ENCODE data around the gene FABP6. TPM values are rescaled to one million over a fixed set of nuclear protein-coding genes. Genes with fewer than 3 reads are reported as not detected.
A peak's percentile ranks its signal among the peaks of the same experiment; 100 is the strongest.

The FABP6 gene
- total and polyA plus RNA-seq, 2 experiments from 2014 or later, result 7.2 to 55.7 TPM

DNA sequence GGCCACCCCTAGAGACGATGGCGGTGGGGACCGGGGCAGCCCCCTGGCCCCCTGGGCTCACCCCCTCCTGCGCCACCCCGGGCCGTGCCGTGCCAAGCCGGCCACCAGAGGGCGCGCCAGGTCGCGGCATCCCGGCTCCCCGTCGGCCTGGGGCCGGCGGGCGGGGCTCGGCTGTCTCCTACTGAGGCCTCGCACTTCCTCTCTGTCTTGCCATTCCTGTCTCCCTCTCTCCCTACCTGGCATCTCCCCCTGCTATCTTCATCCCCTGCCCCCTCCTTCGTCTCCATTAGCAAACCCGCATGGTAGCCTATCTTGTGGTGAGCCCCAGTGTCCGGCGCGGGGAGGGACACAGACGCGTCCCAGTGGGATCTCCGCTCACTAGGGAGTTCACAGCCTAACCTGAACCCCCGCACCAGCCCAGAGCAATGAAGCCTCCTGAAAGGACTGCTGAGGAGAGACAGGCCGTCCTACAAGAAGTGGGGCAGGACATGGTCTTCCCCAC lies 29.8 kb upstream of the FABP6 start:
- H3K36me3 ChIP-seq (replicated peaks; ENCODE audit: insufficient read depth, low read depth), result no peaks in the 10 kb centered on the region
- TF ChIP-seq, protein P1, sequence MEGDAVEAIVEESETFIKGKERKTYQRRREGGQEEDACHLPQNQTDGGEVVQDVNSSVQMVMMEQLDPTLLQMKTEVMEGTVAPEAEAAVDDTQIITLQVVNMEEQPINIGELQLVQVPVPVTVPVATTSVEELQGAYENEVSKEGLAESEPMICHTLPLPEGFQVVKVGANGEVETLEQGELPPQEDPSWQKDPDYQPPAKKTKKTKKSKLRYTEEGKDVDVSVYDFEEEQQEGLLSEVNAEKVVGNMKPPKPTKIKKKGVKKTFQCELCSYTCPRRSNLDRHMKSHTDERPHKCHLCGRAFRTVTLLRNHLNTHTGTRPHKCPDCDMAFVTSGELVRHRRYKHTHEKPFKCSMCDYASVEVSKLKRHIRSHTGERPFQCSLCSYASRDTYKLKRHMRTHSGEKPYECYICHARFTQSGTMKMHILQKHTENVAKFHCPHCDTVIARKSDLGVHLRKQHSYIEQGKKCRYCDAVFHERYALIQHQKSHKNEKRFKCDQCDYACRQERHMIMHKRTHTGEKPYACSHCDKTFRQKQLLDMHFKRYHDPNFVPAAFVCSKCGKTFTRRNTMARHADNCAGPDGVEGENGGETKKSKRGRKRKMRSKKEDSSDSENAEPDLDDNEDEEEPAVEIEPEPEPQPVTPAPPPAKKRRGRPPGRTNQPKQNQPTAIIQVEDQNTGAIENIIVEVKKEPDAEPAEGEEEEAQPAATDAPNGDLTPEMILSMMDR (IDR thresholded peaks at IDR 0.05; ENCODE audit: poor library complexity), result peak; percentile 94
- TF ChIP-seq EZH2phosphoT487 (IDR thresholded peaks at IDR 0.05; ENCODE audit: low read depth, severe bottlenecking, unreplicated experiment) (no peak), EZH2 (IDR thresholded peaks at IDR 0.05; ENCODE audit: borderline replicate concordance) (no peak)
- DNase-seq (ENCODE audit: low spot score), result peak; percentile 89
- no peaks in the 10 kb centered on the region for H3K27me3 ChIP-seq
- H2AFZ ChIP-seq, result peak overlapping the region; percentile 98
- H3K4me2 ChIP-seq, result peak overlapping the region; percentile 82
- no peaks in the 10 kb centered on the region for H3K9me2 ChIP-seq (replicated peaks; ENCODE audit: insufficient read depth)
- H4K20me1 ChIP-seq (ENCODE audit: insufficient read depth, poor library complexity, severe bottlenecking), result no peaks in the 10 kb centered on the region
- peak overlapping the region; percentile 47 for H3K27ac ChIP-seq
- peaks cover 30% of the 10 kb centered on the region for H3K4me1 ChIP-seq (ENCODE audit: insufficient read depth)
- no peaks in the 10 kb centered on the region for H3K9me3 ChIP-seq (ENCODE audit: low read depth)
- 10% methylated on average over 28 of the region's 30 CpGs for WGBS (ENCODE audit: low lambda C conversion rate, missing lambda C conversion rate)
- no peaks in the 10 kb centered on the region for H3K79me2 ChIP-seq
- H3K4me3 ChIP-seq, result no peak overlapping the region

DNA sequence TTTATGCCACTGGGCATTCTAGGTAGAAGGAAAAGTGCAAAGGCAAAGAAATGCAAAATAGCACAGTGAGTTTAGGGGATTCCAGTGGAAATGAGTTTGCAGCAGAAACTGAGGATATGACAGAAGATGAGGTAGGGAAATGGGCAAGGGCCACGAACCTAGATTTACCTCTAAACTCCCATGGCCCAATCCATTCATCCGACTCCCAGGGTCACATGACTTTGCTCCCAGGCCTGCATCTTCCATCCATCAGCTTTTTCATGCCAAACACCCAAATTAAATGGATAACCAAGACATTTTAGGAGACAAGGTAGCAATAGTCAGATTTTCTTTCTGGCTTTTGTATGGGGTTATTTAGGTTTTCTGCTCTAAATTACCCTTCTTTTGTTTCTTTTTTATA lies 22.2 kb upstream of the FABP6 start:
- 88% methylated on average over 2 of the region's 2 CpGs for WGBS (ENCODE audit: low lambda C conversion rate, missing lambda C conversion rate)
- Histone ChIP-seq H3K27me3 (no peaks in the 10 kb centered on the region), H2AFZ (no peak overlapping the region), H3K9me2 (replicated peaks; ENCODE audit: insufficient read depth) (no peaks in the 10 kb centered on the region), H3K36me3 (replicated peaks; ENCODE audit: insufficient read depth, low read depth) (no peaks in the 10 kb centered on the region), H3K4me3 (no peak overlapping the region), H3K9me3 (ENCODE audit: low read depth) (no peaks in the 10 kb centered on the region), H4K20me1 (ENCODE audit: insufficient read depth, poor library complexity, severe bottlenecking) (no peaks in the 10 kb centered on the region), H3K79me2 (no peaks in the 10 kb centered on the region), H3K27ac (no peak overlapping the region), H3K4me1 (ENCODE audit: insufficient read depth) (no peaks in the 10 kb centered on the region), H3K4me2 (no peak overlapping the region)
- TF ChIP-seq EZH2phosphoT487 (IDR thresholded peaks at IDR 0.05; ENCODE audit: low read depth, severe bottlenecking, unreplicated experiment) (no peak), EZH2 (IDR thresholded peaks at IDR 0.05; ENCODE audit: borderline replicate concordance) (no peak)
- TF ChIP-seq, protein P1 (IDR thresholded peaks at IDR 0.05; ENCODE audit: poor library complexity), result no peak
- DNase-seq (ENCODE audit: low spot score), result no peak

DNA sequence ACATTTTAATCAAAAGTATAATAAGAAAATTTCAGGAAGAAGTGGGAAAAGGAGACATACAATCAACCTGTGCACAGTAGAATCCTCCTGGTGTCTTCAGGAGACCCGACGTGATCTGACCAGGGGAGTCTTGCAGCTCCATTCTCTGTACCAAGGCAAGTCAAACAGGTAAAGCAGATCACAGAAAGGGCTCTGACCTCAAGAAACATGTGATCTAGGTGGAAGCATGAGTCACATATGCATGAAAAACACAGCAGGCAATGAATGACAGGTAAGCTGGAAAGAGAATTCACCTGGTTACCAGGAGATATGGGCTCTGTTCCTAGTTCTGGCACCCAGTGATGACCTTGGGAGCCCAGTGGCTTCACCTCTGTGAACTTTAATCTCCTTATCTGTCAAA lies 19.4 kb upstream of the FABP6 start:
- Histone ChIP-seq H4K20me1 (ENCODE audit: insufficient read depth, poor library complexity, severe bottlenecking) (no peaks in the 10 kb centered on the region), H3K9me3 (ENCODE audit: low read depth) (no peaks in the 10 kb centered on the region), H3K9me2 (replicated peaks; ENCODE audit: insufficient read depth) (no peaks in the 10 kb centered on the region), H3K4me3 (no peak overlapping the region), H3K4me2 (peak overlapping the region; percentile 44), H3K4me1 (ENCODE audit: insufficient read depth) (no peaks in the 10 kb centered on the region), H3K79me2 (no peaks in the 10 kb centered on the region), H3K27ac (peak overlapping the region; percentile 79), H3K36me3 (replicated peaks; ENCODE audit: insufficient read depth, low read depth) (no peaks in the 10 kb centered on the region), H3K27me3 (no peaks in the 10 kb centered on the region), H2AFZ (no peak overlapping the region)
- no peak for TF ChIP-seq EZH2phosphoT487 (IDR thresholded peaks at IDR 0.05; ENCODE audit: low read depth, severe bottlenecking, unreplicated experiment)
- TF ChIP-seq EZH2 (IDR thresholded peaks at IDR 0.05; ENCODE audit: borderline replicate concordance), result no peak
- TF ChIP-seq, protein P1 (IDR thresholded peaks at IDR 0.05; ENCODE audit: poor library complexity), result no peak
- peak; percentile 63 for DNase-seq (ENCODE audit: low spot score)
- WGBS (ENCODE audit: low lambda C conversion rate, missing lambda C conversion rate), result 59% methylated on average over 2 of the region's 2 CpGs
